Keratinocyte (primary cell): Measurements from ENCODE around the gene SMCHD1. TPM values are rescaled to one million over a fixed set of nuclear protein-coding genes. Genes with fewer than 3 reads are reported as not detected.

Experiments used
- DNase-seq: peaks from one replicate; pipeline ENCODE4 v3.0.0-alpha.2; 2011; ENCODE audit warnings: low read depth, missing footprints, low spot score
- FAIRE-seq: peaks from 2 replicates; lab custom pipeline; 2011; peaks lifted over from hg19 to GRCh38; lab: Jason Lieb, UNC
- H2AFZ ChIP-seq: 2 replicates; pipeline ENCODE4 v1.6.0; 2012; ENCODE audit warnings: low read length, control low read depth, inconsistent platforms; ENCODE audit not compliant: control insufficient read depth
- H3K27ac ChIP-seq: 2 replicates; pipeline ENCODE4 v1.5.1; 2011; ENCODE audit warnings: low read length; ENCODE audit not compliant: control insufficient read depth, insufficient read depth
- H3K27me3 ChIP-seq: 3 replicates; pipeline ENCODE4 v1.6.0; 2011; ENCODE audit warnings: low read length; ENCODE audit not compliant: control insufficient read depth, insufficient read depth; ENCODE audit errors: extremely low read depth
- H3K36me3 ChIP-seq, 2 experiments: 2 replicates in 1 of 2; 3 replicates in 1 of 2; pipeline ENCODE4 v1.5.1; 2011; ENCODE audit warnings: low read length in 2 of 2, mild to moderate bottlenecking in 1 of 2; ENCODE audit not compliant: control insufficient read depth in 2 of 2, insufficient read depth in 2 of 2; ENCODE audit errors: extremely low read depth in 1 of 2
- H3K4me1 ChIP-seq: 3 replicates; pipeline ENCODE4 v1.5.1; 2011; ENCODE audit warnings: low read length; ENCODE audit not compliant: control insufficient read depth, insufficient read depth; ENCODE audit errors: extremely low read depth
- H3K4me2 ChIP-seq: 3 replicates; pipeline ENCODE4 v1.6.0; 2011; ENCODE audit warnings: low read depth, low read length; ENCODE audit not compliant: control insufficient read depth, insufficient read depth; ENCODE audit errors: extremely low read depth
- H3K4me3 ChIP-seq, 3 experiments: fragments of 200-600 bp in 1 of 3; sonication (generic) in 1 of 3; 2 replicates in 2 of 3; 3 replicates in 1 of 3; pipeline ENCODE4 v1.5.1; 2011 to 2016; ENCODE audit warnings: low read length in 3 of 3, mild to moderate bottlenecking in 3 of 3, control low read depth in 2 of 3, inconsistent platforms in 1 of 3, low read depth in 1 of 3, mixed read lengths in 1 of 3, mixed run types in 1 of 3, moderate library complexity in 1 of 3; ENCODE audit not compliant: control insufficient read depth in 2 of 3, insufficient read depth in 2 of 3; ENCODE audit errors: extremely low read depth in 1 of 3
- H3K79me2 ChIP-seq: 2 replicates; pipeline ENCODE4 v1.6.0; 2012; ENCODE audit warnings: low read length; ENCODE audit not compliant: control insufficient read depth, insufficient read depth
- H3K9ac ChIP-seq: 3 replicates; pipeline ENCODE4 v1.6.0; 2011; ENCODE audit warnings: low read length; ENCODE audit not compliant: control insufficient read depth, insufficient read depth; ENCODE audit errors: extremely low read depth
- H3K9me1 ChIP-seq: 3 replicates; pipeline ENCODE4 v1.6.0; 2011; ENCODE audit warnings: low read length; ENCODE audit not compliant: control insufficient read depth, insufficient read depth; ENCODE audit errors: extremely low read depth
- H3K9me3 ChIP-seq: 2 replicates; pipeline ENCODE4 v1.5.1; 2012; ENCODE audit warnings: low read depth, low read length; ENCODE audit not compliant: control insufficient read depth
- H4K20me1 ChIP-seq: 3 replicates; pipeline ENCODE4 v1.6.0; 2011; ENCODE audit warnings: low read length; ENCODE audit not compliant: control insufficient read depth, insufficient read depth; ENCODE audit errors: extremely low read depth
- CTCF ChIP-seq, 3 experiments: IDR thresholded peaks in 1 of 3; conservative IDR thresholded peaks in 1 of 3; optimal IDR thresholded peaks in 1 of 3; 2 replicates in 2 of 3; 3 replicates in 1 of 3; pipeline versions ENCODE3 to v1.5.1; 2011; ENCODE audit warnings: low read length in 3 of 3, mild to moderate bottlenecking in 3 of 3, moderate library complexity in 2 of 3, control low read depth in 1 of 3, inconsistent platforms in 1 of 3; ENCODE audit not compliant: insufficient read depth in 2 of 3; ENCODE audit errors: extremely low read depth in 1 of 3
- EZH2 ChIP-seq: IDR thresholded peaks from one replicate; pipeline ENCODE4 v1.6.1; 2012; ENCODE audit warnings: inconsistent platforms, mild to moderate bottlenecking, low read length, moderate library complexity
- dilution Hi-C: fragments of 300-500 bp; cut with MboI; formaldehyde crosslinking; loops from one replicate; pipeline ENCODE4 v1.7.0; 2020; ENCODE audit warnings: low sequenced_read_pairs; ENCODE audit not compliant: extremely low pct_ligation_motif_present
- polyA plus RNA-seq, 5 experiments: library from polyadenylated mRNA; depleted of rRNA in 3 of 5; stranded (reverse) in 3 of 5; stranded (forward) in 1 of 5; unstranded in 1 of 5; fragments of >200 nt; gene quantifications; 1 replicate in 1 of 5; 2 replicates in 3 of 5; 3 replicates in 1 of 5; pipeline versions ENCODE4 v1.2.1 to v1.2.3, GENCODE V29; 2011 to 2012; ENCODE audit warnings: missing spikeins in 2 of 5, low read depth in 1 of 5, low replicate concordance in 1 of 5

SMCHD1 gene
- polyA plus RNA-seq, 1 donor (not counting 4 experiments of a cell fraction or from before 2014, with no cell fraction given) = 18.5 TPM

- H3K4me2 ChIP-seq = no peak overlapping the region
- H3K4me3 ChIP-seq = no peak overlapping the region
- no peaks in the 10 kb centered on the region for H3K79me2 ChIP-seq
- H3K9me3 ChIP-seq = no peaks in the 10 kb centered on the region
- no peaks in the 10 kb centered on the region for H3K4me1 ChIP-seq
- no peak for TF ChIP-seq EZH2
- no peak for TF ChIP-seq CTCF (optimal IDR thresholded peaks at IDR 0.05 in 1 of 3, IDR thresholded peaks at IDR 0.05 in 1 of 3, conservative IDR thresholded peaks at IDR 0.05 in 1 of 3; ENCODE audit: extremely low read depth in 1 of 3, insufficient read depth in 2 of 3, low read length in 3 of 3)
- no peak overlapping the region for H3K27ac ChIP-seq
- H4K20me1 ChIP-seq = no peaks in the 10 kb centered on the region
- FAIRE-seq (no peak), DNase-seq (no peak)
- dilution Hi-C loops = no loop called here
- H3K9me1 ChIP-seq = no peaks in the 10 kb centered on the region
- no peak overlapping the region for H3K9ac ChIP-seq
- H3K36me3 ChIP-seq = peaks cover 13% of the 10 kb centered on the region in 2 experiments
- H2AFZ ChIP-seq = no peak overlapping the region
- no peaks in the 10 kb centered on the region for H3K27me3 ChIP-seq
Observed at GRCh38 chr18:2776601-2777000, 121.1 kb downstream of the SMCHD1 start.

- dilution Hi-C loops = no loop called here
- TF ChIP-seq CTCF (optimal IDR thresholded peaks at IDR 0.05 in 1 of 3, IDR thresholded peaks at IDR 0.05 in 1 of 3, conservative IDR thresholded peaks at IDR 0.05 in 1 of 3; ENCODE audit: extremely low read depth in 1 of 3, insufficient read depth in 2 of 3, low read length in 3 of 3) = no peak
- TF ChIP-seq EZH2 = no peak
- FAIRE-seq (no peak), DNase-seq (no peak)
- Histone ChIP-seq H3K27me3 (no peaks in the 10 kb centered on the region), H3K4me1 (no peaks in the 10 kb centered on the region), H3K4me3 (no peak overlapping the region), H3K9ac (no peak overlapping the region), H2AFZ (no peak overlapping the region), H3K27ac (no peak overlapping the region), H3K36me3 (peaks cover 12 to 13% of the 10 kb centered on the region in 2 experiments), H3K79me2 (no peaks in the 10 kb centered on the region), H3K9me3 (no peaks in the 10 kb centered on the region), H4K20me1 (no peaks in the 10 kb centered on the region), H3K4me2 (no peak overlapping the region), H3K9me1 (no peaks in the 10 kb centered on the region)
Observed at GRCh38 chr18:2777241-2777640, 121.7 kb downstream of the SMCHD1 start.
